EL (cell line): ENCODE results near the gene KLHL14.

Experiments used
- DNase-seq: peaks from one replicate; pipeline ENCODE4 v3.0.0-alpha.2; 2016

The KLHL14 gene

DNA sequence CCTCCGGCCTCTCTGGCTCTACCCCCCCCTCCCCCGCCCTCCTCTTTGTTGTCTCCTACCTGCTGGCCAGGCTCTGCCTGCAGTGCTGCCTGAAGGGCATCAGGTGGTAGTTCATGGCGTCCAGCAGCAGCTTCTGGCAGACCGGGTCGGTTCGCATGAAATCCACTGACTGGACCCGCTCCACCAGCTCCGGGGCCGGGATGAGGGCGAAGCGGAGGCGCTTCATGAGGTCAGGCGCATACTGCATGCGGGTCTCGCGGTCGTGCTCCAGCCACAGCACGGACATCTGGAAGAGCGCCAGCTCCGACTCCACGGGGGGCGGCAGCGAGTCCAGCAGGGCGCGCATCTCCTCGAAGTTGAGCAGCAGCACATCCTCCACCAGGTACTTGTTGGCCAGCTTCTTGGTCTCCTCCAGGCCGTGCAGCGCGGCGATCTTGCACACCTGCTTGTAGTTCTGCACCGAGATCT is 3.2 kb downstream of the KLHL14 start:
- DNase-seq, result no peak

GRCh38 chr18:32769071-32769585 is 3.7 kb downstream of the KLHL14 start:
- no peak for DNase-seq

DNA sequence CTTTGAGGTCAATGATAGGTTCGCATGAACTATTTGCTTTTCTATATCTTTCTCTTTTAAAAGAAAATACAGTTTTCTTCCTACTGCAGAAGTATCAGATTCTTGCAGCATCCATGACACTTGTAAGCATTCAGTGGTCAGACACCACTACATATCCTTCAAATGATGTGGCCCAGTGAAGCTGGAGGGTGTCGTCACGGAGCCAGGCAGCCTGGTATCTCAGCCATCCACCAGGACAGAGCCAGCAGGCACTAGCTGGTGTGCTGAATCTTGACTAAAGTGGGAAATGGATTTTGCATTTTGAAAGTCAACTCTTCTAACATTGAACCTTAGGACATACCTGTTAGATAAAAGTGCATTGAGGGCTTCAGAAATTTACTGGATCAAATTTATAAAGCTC is 5.4 kb downstream of the KLHL14 start:
- DNase-seq, result no peak

DNA sequence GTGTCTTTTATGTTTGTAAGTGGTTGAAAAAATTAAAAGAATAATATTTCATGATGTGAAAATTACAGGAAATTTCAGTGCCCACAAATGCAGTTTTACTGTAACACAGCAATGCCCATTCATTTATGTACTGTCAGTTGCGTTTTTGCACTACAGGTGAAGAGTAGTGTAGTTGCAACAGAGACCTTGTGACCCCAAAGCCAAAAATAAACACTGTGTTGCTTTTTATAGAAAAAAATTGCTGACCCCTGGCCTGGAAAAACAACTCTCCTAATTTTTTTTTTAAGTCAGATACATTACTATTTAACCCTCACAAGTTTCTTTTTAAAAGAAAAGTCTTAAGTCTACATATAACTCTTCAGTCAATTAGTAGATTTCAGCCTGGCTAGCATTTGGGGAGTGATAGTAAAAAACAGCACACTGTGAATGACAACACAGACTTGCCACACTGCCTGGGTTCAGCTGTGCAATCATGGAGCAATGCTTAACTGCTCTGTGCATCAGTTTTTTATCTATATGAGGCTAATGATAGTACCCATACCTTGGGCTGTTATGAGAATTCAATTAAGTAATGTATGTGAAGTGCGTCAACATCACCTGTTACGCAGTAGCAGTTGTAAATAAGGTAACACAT is 8.1 kb downstream of the KLHL14 start:
- no peak for DNase-seq

GRCh38 chr18:32763293-32763692 is 9.5 kb downstream of the KLHL14 start:
- DNase-seq, result no peak

DNA sequence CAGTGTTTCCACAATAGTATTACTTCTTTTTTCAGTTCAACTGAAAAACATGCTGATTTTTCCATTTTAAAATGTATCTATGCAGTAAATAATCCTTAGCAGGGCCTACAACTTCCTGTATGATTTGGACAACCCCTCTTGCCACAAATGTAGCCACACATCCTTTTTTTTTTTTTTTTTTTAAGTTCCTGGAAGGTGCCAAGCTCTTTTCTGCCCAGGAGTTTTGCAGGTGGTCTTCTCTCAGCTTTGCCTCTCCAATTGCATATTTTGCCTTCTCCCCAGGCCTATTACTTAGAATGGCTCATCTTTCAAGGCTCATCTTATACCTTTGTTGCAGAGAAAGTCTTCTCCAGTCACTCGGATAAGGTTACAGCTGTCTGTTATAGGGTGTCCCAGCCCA is 11.6 kb downstream of the KLHL14 start:
- no peak for DNase-seq

- DNase-seq, result no peak
These were observed 12.4 kb downstream of the KLHL14 start for GRCh38 chr18:32760391-32760790.

GRCh38 chr18:32759611-32760167 is 13.1 kb downstream of the KLHL14 start:
- DNase-seq, result no peak

DNA sequence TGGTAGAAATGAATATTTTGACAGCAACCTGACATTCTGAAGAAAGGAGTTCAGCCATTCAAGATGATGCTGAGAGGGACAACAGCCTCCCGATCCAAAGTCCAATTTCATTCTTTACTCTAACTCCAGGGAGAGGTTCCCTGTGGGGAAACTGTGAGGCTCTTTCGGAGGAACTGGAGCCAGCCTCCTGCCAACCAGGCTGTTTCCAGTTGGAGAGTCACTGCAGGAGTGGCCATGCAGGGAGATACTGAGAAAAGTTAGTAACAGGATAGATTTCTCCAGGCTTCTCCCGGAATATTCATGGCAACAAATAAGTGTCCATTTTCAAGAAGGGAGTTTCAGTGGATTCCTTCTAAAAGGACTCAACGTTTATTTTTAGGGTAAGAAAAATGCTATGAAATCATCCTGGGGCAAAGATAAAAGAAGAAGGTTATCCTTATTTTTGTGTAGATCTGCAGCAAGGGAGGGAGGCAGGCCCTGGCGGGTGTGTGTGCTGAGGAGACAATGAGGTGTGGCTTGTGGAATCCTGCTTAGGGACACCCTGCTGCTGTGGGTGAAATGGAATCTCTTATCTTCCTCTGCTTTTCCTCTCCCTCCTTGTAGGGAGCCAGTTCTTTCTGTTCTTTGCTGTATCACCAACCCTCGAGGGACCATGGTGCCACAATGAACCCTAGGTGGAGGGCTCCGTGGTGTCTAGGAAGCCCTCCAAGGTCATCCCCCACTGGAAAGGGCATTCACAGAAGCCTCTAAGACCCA is 18.1 kb downstream of the KLHL14 start:
- DNase-seq, result no peak

DNA sequence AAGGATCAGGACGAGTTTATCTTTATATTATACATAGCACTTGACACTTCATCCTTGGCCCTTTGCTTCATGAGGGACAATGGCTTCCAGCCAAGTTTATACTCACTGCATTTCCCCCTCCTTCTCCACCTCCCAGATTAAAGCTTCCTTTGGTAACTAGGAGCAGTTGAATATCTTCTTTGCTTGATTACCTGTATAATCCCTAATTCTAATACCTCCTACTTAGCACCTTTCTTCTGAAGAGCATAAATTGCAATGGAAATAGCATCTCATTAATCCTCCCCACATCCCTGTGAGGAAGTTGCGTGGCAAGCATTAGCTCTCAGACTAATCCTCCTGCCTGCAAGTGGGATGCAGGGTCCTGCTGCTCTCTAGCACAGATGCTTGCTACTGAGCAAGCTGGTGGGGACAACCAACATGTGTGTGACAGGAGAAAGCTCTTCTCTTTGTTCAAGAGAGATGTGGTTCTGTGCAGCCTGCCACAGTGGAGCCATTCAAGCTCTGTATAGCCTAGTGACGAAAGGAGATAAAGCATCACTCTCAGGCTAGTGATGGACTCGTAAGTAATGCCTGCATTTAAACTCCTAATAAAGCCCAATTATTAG is 19.1 kb downstream of the KLHL14 start:
- DNase-seq, result no peak

- DNase-seq, result no peak
These were observed 22.5 kb downstream of the KLHL14 start for GRCh38 chr18:32750328-32750727.

GRCh38 chr18:32749809-32750208 is 23.0 kb downstream of the KLHL14 start:
- DNase-seq, result no peak

DNA sequence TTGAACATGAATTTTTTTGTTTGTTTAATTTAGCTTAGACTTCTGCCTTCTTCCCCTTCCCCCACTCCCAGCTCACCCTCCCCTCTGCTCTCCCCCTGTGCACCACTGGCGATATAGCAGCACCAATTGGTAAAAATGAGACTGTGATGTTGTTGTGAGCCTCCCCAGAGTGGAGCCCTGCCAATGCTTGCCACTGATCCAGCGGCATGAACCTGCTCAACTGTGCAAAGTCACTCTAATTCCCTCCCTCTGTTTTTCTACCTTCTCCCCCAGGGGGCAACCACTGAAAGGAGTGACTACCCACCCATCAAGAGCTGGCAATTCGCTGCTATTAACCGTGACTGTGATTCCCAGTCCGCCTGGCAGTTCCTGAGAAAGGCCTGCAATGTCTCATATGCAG is 30.2 kb downstream of the KLHL14 start:
- no peak for DNase-seq

- DNase-seq, result no peak
These were observed 37.0 kb downstream of the KLHL14 start for GRCh38 chr18:32735781-32736180.

DNA sequence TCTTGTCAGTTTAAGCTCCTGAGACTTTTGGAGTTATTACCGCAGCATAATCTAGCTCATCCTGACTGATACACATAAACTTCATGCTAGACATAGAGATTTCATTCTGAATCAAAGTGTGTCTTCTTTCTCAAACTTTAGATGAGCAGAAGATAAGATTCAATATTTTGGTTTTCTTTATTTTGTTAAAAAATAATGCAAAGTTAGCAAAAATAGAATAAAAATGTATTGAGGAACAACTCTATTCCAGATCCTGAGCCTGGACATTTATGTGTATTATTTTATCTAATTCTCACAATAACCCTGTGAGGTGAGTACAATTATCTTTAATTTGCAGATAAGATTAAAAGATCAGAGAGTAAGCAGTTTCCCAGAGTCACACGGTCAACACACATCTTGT is 38.4 kb downstream of the KLHL14 start:
- DNase-seq, result no peak

GRCh38 chr18:32732165-32732564 is 40.7 kb downstream of the KLHL14 start:
- no peak for DNase-seq

- DNase-seq, result no peak
These were observed 42.2 kb downstream of the KLHL14 start for GRCh38 chr18:32730620-32731091.

GRCh38 chr18:32730068-32730467 is 42.8 kb downstream of the KLHL14 start:
- DNase-seq, result no peak

- DNase-seq, result no peak
These were observed 48.6 kb downstream of the KLHL14 start for GRCh38 chr18:32724071-32724749.

GRCh38 chr18:32722279-32722678 is 50.5 kb downstream of the KLHL14 start:
- DNase-seq, result no peak

DNA sequence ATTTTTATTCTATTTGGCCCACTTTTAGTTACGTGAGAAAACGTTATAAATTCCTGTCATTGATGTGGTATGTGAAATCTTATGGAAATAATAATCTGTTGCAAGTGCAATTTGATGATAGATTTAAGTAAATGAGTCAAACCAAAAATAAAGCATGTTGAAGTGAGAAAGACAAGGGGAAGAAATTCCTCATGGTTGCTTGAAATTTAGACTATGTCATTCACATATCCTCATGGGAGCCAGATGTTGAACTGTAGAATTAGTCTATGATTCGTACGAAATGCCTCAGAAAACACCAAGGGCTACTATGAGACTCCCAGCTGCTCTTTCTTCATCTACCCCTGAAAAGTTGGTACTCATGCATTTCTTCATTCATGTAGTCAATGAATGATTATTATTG is 55.7 kb downstream of the KLHL14 start:
- no peak for DNase-seq

DNA sequence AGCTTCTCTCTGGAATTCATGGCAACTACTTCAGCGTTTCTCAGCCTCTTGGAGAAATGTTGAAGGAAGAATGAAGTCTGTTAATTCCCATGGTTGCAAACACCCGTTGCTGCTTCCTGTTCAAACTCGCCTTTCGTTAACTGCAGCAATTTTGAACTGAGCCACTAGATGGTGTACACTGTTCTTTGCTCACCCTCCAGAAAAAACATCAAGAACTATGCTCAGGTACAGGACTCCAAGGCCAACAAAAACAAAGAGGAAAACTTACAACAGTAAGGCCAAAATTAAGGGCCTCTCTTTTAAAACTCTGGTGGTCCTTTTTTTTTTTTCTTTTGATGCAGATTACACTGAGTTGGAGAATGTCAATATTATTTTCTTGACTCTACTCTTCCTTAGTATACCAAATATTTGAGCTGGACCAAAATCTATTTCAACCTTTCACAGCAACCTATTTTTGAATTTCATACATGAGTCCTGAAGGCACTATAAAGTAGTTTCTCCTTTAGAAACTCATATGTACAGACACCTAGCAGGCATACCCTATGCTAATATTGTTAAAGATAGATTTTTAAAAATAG is 58.2 kb downstream of the KLHL14 start:
- no peak for DNase-seq

GRCh38 chr18:32712860-32713259 is 60.0 kb downstream of the KLHL14 start:
- DNase-seq, result no peak
